ENCODE results near the gene PTCH1.

- TF ChIP-seq POLR2AphosphoS5 (IDR thresholded peaks at IDR 0.05; ENCODE audit: low read depth): no peak
- TF ChIP-seq, protein P1, sequence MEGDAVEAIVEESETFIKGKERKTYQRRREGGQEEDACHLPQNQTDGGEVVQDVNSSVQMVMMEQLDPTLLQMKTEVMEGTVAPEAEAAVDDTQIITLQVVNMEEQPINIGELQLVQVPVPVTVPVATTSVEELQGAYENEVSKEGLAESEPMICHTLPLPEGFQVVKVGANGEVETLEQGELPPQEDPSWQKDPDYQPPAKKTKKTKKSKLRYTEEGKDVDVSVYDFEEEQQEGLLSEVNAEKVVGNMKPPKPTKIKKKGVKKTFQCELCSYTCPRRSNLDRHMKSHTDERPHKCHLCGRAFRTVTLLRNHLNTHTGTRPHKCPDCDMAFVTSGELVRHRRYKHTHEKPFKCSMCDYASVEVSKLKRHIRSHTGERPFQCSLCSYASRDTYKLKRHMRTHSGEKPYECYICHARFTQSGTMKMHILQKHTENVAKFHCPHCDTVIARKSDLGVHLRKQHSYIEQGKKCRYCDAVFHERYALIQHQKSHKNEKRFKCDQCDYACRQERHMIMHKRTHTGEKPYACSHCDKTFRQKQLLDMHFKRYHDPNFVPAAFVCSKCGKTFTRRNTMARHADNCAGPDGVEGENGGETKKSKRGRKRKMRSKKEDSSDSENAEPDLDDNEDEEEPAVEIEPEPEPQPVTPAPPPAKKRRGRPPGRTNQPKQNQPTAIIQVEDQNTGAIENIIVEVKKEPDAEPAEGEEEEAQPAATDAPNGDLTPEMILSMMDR (IDR thresholded peaks at IDR 0.05; ENCODE audit: insufficient read depth, low read length): no peak
- TF ChIP-seq GABPA (IDR thresholded peaks at IDR 0.05; ENCODE audit: low read depth): no peak
Observed at GRCh38 chr9:95455714-95456113, 61.1 kb downstream of the PTCH1 start.
